K562 (cell line): Measurements from ENCODE around the gene NR2F6. TPM values are rescaled to one million over a fixed set of nuclear protein-coding genes. Genes with fewer than 3 reads are reported as not detected.

Experiments
- ARID3B ChIP-seq: fragments of 250-450 bp; sonication (Bioruptor Pico); IDR thresholded peaks from 2 replicates; pipeline ENCODE4 v1.4.0; 2020; ENCODE audit warnings: borderline replicate concordance
- ARNT ChIP-seq, 2 experiments: fragments of 450-650 bp; IDR thresholded peaks; 2 replicates each; pipeline ENCODE4 v1.6.1; 2016; ENCODE audit warnings: mild to moderate bottlenecking in 1 of 2
- ATF3 ChIP-seq, 2 experiments: fragments of 450-650 bp in 1 of 2; sonication (generic) in 1 of 2; formaldehyde crosslinking in 1 of 2; IDR thresholded peaks in 1 of 2; conservative IDR thresholded peaks in 1 of 2; 2 replicates each; pipeline versions ENCODE4 v1.6.1 to v1.8.1; 2016 to 2023; ENCODE audit warnings: mild to moderate bottlenecking in 2 of 2, moderate library complexity in 2 of 2, inconsistent platforms in 1 of 2, missing genetic modification reagents in 1 of 2
- BRD9 ChIP-seq: fragments of 450-650 bp; IDR thresholded peaks from 2 replicates; pipeline ENCODE4 v1.6.1; 2018; ENCODE audit warnings: low read depth; ENCODE audit not compliant: partially characterized antibody
- ELF2 ChIP-seq: fragments of 250-450 bp; sonication (Bioruptor Pico); IDR thresholded peaks from 2 replicates; pipeline ENCODE4 v1.5.0; 2021; ENCODE audit warnings: mild to moderate bottlenecking
- EZH2 ChIP-seq: IDR thresholded peaks from 2 replicates; pipeline ENCODE4 v1.6.1; 2012; ENCODE audit warnings: low read depth, mild to moderate bottlenecking, inconsistent platforms, low read length, borderline replicate concordance
- KLF16 ChIP-seq: IDR thresholded peaks from 2 replicates; pipeline ENCODE4 v1.6.1; 2016; ENCODE audit warnings: antibody characterized with exemption
- MEF2A ChIP-seq: IDR thresholded peaks from 2 replicates; pipeline ENCODE4 v1.6.1; 2011; ENCODE audit warnings: low read depth, mild to moderate bottlenecking, low read length, moderate library complexity; ENCODE audit not compliant: control insufficient read depth
- NFE2L1 ChIP-seq: fragments of 450-650 bp; IDR thresholded peaks from 2 replicates; pipeline ENCODE4 v1.6.1; 2016; ENCODE audit warnings: missing genetic modification characterization, low read depth, mild to moderate bottlenecking, missing compliant biosample characterization, moderate library complexity, borderline replicate concordance
- RHOXF2B ChIP-seq: fragments of 250-450 bp; sonication (Bioruptor Pico); conservative IDR thresholded peaks from 2 replicates; pipeline ENCODE4 v1.5.1; 2021
- SREBF2 ChIP-seq: sonication (generic); formaldehyde crosslinking; IDR thresholded peaks from 2 replicates; pipeline ENCODE4 v1.4.0; 2020; ENCODE audit warnings: mild to moderate bottlenecking, missing genetic modification reagents
- SRSF9 ChIP-seq: fragments of 200-400 bp; formaldehyde crosslinking; IDR thresholded peaks from 2 replicates; pipeline ENCODE4 v1.6.1; 2017; ENCODE audit warnings: low read depth, low read length, borderline replicate concordance
- TCF3 ChIP-seq: sonication (generic); formaldehyde crosslinking; IDR thresholded peaks from 2 replicates; pipeline ENCODE4 v1.4.0; 2020; ENCODE audit warnings: mild to moderate bottlenecking, missing genetic modification reagents
- THAP12 ChIP-seq: fragments of 250-450 bp; sonication (Bioruptor Pico); IDR thresholded peaks from 2 replicates; pipeline ENCODE4 v1.9.0; 2021; ENCODE audit warnings: mild to moderate bottlenecking, inconsistent platforms
- USF2 ChIP-seq: sonication (generic); formaldehyde crosslinking; IDR thresholded peaks from 2 replicates; pipeline ENCODE4 v1.5.0; 2020; ENCODE audit warnings: missing genetic modification reagents
- ZEB2 ChIP-seq: fragments of 450-650 bp; IDR thresholded peaks from 2 replicates; pipeline ENCODE4 v1.6.1; 2016
- ZNF347 ChIP-seq: fragments of 450-650 bp; formaldehyde crosslinking; IDR thresholded peaks from 2 replicates; pipeline ENCODE4 v1.4.0; 2020; ENCODE audit warnings: low read depth, mild to moderate bottlenecking, moderate library complexity
- ZNF512 ChIP-seq: IDR thresholded peaks from 2 replicates; pipeline ENCODE4 v1.6.1; 2016; ENCODE audit warnings: missing genetic modification characterization, missing compliant biosample characterization
- ZNF830 ChIP-seq: fragments of 250-450 bp; sonication (Bioruptor Pico); IDR thresholded peaks from 2 replicates; pipeline ENCODE4 v1.5.0; 2021; ENCODE audit warnings: mild to moderate bottlenecking
- ZSCAN29 ChIP-seq: fragments of 450-650 bp; IDR thresholded peaks from 2 replicates; pipeline ENCODE4 v1.6.1; 2017
- polyA plus RNA-seq, 8 experiments: library from polyadenylated mRNA; depleted of rRNA in 4 of 8; stranded (reverse) in 5 of 8; unstranded in 3 of 8; fragments of >200 nt; fragmentation: Nextera tagmentation in 2 of 8; fragmentation: Illumina TruSeq in 1 of 8; extraction: Ambion mirVana in 2 of 8; extraction: Trizol in 1 of 8; gene quantifications; 2 replicates each; pipeline versions ENCODE4 v1.2.1 to v1.2.3, GENCODE V29; 2011 to 2014; ENCODE audit warnings: inconsistent platforms in 1 of 8, missing spikeins in 1 of 8
- total RNA-seq, 7 experiments: library from RNA; depleted of rRNA in 6 of 7; stranded (reverse); fragments of >200 nt in 6 of 7; fragmentation: Illumina TruSeq in 2 of 7; extraction: Trizol in 2 of 7; gene quantifications; 2 replicates each; pipeline versions ENCODE4 v1.2.1 to v1.2.3, GENCODE V29; 2011 to 2021; ENCODE audit warnings: low replicate concordance in 1 of 7

NR2F6 gene
- total and polyA plus RNA-seq, 9 of the 15 experiments (the other 6 are each of a cell fraction or from before 2014, with no cell fraction given): 0.76 to 97.5 (median 18.8) TPM

- TF ChIP-seq THAP12 (CRISPR knock-in tag) (peak; percentile 89), KLF16 (no peak), ELF2 (CRISPR knock-in tag) (peak; percentile 100), ZNF830 (CRISPR knock-in tag) (no peak), SRSF9 (no peak), ARID3B (CRISPR knock-in tag) (no peak), ATF3 (IDR thresholded peaks at IDR 0.05) (no peak), ATF3 (CRISPR knock-in tag; conservative IDR thresholded peaks at IDR 0.05) (no peak; the same call in 1 of the 2 replicates), MEF2A (no peak), BRD9 (peak; percentile 64), SREBF2 (CRISPR knock-in tag) (0 out of 2 replicates have a peak, but pooled peaks have one; percentile 58), EZH2 (no peak), USF2 (peak; percentile 6; the same call in 1 of the 2 replicates), ARNT (IDR thresholded peaks at IDR 0.05) (peak in 1 of 2 experiments; percentile 68; a peak in 2 of 4 replicates), NFE2L1 (no peak), RHOXF2B (CRISPR knock-in tag) (no peak), ZNF512 (tag) (no peak), ZEB2 (peak; percentile 85), TCF3 (CRISPR knock-in tag) (no peak; the same call in 1 of the 2 replicates), ZNF347 (CRISPR knock-in tag) (no peak), ZSCAN29 (no peak)
Measured at GRCh38 chr19:17215127-17215971, 30.4 kb downstream of the NR2F6 start, which contains the start of gene USE1 (continued).
